Hepatocyte (in vitro differentiated cells): ENCODE results near the gene SNRNP70. TPM values are rescaled to one million over a fixed set of nuclear protein-coding genes. Genes with fewer than 3 reads are reported as not detected.
A peak's percentile ranks its signal among the peaks of the same experiment; 100 is the strongest.
"Not testable (repeated sequence)": the region's sequence is repeated elsewhere in the genome, so short reads cannot be mapped to it uniquely, and the experiment has no call there.

Experiments used
- DNase-seq: peaks from one replicate; pipeline ENCODE4 v3.0.0-alpha.2; 2016; ENCODE audit warnings: low spot score
- H2AFZ ChIP-seq: fragments of 200-600 bp; sonication (generic); 2 replicates; pipeline ENCODE4 v1.6.0; 2016; ENCODE audit warnings: antibody characterized with exemption, mild to moderate bottlenecking
- H3K27ac ChIP-seq: fragments of 200-600 bp; sonication (generic); 2 replicates; pipeline ENCODE4 v1.5.1; 2016; ENCODE audit warnings: mild to moderate bottlenecking
- H3K27me3 ChIP-seq: fragments of 200-600 bp; sonication (generic); 2 replicates; pipeline ENCODE4 v1.6.1; 2016
- H3K36me3 ChIP-seq: fragments of 200-600 bp; sonication (generic); replicated peaks from 2 replicates; pipeline ENCODE4 v1.5.1; 2016; ENCODE audit warnings: low read depth; ENCODE audit not compliant: insufficient read depth
- H3K4me1 ChIP-seq: fragments of 200-600 bp; sonication (generic); 2 replicates; pipeline ENCODE4 v1.5.1; 2016; ENCODE audit warnings: mild to moderate bottlenecking, moderate library complexity; ENCODE audit not compliant: insufficient read depth
- H3K4me2 ChIP-seq: fragments of 200-600 bp; sonication (generic); 2 replicates; pipeline ENCODE4 v1.6.0; 2016
- H3K4me3 ChIP-seq: fragments of 200-600 bp; sonication (generic); 2 replicates; pipeline ENCODE4 v1.5.1; 2016; ENCODE audit warnings: mild to moderate bottlenecking
- H3K79me2 ChIP-seq: fragments of 200-600 bp; sonication (generic); 2 replicates; pipeline ENCODE4 v1.6.0; 2017; ENCODE audit warnings: mild to moderate bottlenecking
- H3K9me2 ChIP-seq: fragments of 200-600 bp; sonication (generic); replicated peaks from 2 replicates; pipeline ENCODE4 v1.6.0; 2017; ENCODE audit warnings: mild to moderate bottlenecking; ENCODE audit not compliant: insufficient read depth
- H3K9me3 ChIP-seq: fragments of 200-600 bp; sonication (generic); 2 replicates; pipeline ENCODE4 v1.5.1; 2016; ENCODE audit warnings: low read depth, mild to moderate bottlenecking
- H4K20me1 ChIP-seq: fragments of 200-600 bp; sonication (generic); 2 replicates; pipeline ENCODE4 v1.6.0; 2016; ENCODE audit warnings: mild to moderate bottlenecking; ENCODE audit not compliant: insufficient read depth, poor library complexity, severe bottlenecking
- EZH2 ChIP-seq: fragments of 200-600 bp; sonication (generic); IDR thresholded peaks from 2 replicates; pipeline ENCODE4 v1.6.1; 2016; ENCODE audit warnings: antibody characterized with exemption, mild to moderate bottlenecking, borderline replicate concordance
- EZH2phosphoT487 ChIP-seq: fragments of 200-600 bp; sonication (generic); IDR thresholded peaks from one replicate; pipeline ENCODE4 v1.6.1; 2018; ENCODE audit warnings: antibody characterized with exemption, mild to moderate bottlenecking, low read depth, moderate library complexity; ENCODE audit not compliant: unreplicated experiment, severe bottlenecking
- WGBS: methylation state at CpG from one replicate; pipeline ENCODE4 v1.1.6; 2016; ENCODE audit warnings: low lambda C conversion rate; ENCODE audit errors: missing lambda C conversion rate; 5-methylcytosine and 5-hydroxymethylcytosine counted together
- polyA plus RNA-seq: library from polyadenylated mRNA; unstranded; fragments of >200 nt; fragmentation: Nextera tagmentation; extraction: Ambion mirVana; gene quantifications from 2 replicates; pipeline ENCODE4 v1.2.1, GENCODE V29; 2016
- total RNA-seq: library from RNA; depleted of rRNA; stranded (reverse); fragments of >200 nt; gene quantifications from 2 replicates; pipeline ENCODE4 v1.2.3, GENCODE V29; 2014
- TF ChIP-seq, protein P1 (sequence below): fragments of 200-600 bp; sonication (generic); IDR thresholded peaks from 2 replicates; pipeline ENCODE4 v1.5.1; 2016; ENCODE audit warnings: antibody characterized with exemption, mild to moderate bottlenecking; ENCODE audit not compliant: poor library complexity

Gene SNRNP70
- total and polyA plus RNA-seq, 2 experiments from 2014 or later = 190 to 248 TPM

DNA sequence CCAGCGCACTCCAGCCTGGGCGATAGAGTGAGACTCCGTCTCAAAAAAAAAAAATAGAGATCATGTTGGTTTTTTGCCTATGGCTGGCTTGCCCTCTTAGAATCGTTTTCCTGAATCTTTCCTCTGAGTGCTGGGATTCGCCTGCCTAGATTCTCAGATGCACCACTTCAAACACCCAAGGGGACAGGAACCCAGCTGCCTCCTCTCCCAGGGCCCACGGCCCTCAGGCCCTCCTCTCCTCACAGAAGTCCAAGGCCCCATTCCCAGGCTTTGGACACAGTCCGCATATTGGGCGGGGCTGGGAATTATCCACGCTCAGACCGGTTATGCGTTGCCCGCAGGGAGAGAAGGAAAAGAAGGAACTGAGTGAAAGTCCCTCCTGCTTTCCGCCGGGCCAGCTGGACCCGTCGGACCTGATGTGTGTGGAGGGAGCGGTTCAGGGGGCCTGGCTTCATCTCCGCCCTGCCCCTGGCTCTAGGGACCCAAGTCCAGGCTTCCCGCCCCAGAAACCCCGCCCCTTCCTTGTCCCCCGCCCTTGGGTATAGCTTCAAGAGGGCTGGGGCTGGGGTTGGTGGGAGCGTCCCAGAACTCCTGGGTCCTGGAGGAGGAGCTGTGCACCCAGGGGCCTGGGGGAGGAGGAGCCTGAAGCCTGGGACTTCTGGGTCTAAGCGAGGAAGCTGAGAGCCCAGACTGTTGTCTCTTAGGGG is 39.9 kb downstream of the SNRNP70 start:
- Histone ChIP-seq H3K4me1 (no peaks in the 10 kb centered on the region), H3K9me2 (no peaks in the 10 kb centered on the region), H3K36me3 (no peaks in the 10 kb centered on the region), H3K27me3 (peaks cover 7% of the 10 kb centered on the region), H3K9me3 (no peaks in the 10 kb centered on the region), H3K4me2 (peak overlapping the region; percentile 53), H4K20me1 (no peaks in the 10 kb centered on the region), H3K4me3 (no peak overlapping the region), H2AFZ (no peak overlapping the region), H3K27ac (no peak overlapping the region), H3K79me2 (no peaks in the 10 kb centered on the region)
- peak; percentile 59 for DNase-seq
- WGBS = 42% methylated on average over 23 of the region's 23 CpGs
- TF ChIP-seq EZH2phosphoT487 (no peak), EZH2 (no peak)
- TF ChIP-seq, protein P1, sequence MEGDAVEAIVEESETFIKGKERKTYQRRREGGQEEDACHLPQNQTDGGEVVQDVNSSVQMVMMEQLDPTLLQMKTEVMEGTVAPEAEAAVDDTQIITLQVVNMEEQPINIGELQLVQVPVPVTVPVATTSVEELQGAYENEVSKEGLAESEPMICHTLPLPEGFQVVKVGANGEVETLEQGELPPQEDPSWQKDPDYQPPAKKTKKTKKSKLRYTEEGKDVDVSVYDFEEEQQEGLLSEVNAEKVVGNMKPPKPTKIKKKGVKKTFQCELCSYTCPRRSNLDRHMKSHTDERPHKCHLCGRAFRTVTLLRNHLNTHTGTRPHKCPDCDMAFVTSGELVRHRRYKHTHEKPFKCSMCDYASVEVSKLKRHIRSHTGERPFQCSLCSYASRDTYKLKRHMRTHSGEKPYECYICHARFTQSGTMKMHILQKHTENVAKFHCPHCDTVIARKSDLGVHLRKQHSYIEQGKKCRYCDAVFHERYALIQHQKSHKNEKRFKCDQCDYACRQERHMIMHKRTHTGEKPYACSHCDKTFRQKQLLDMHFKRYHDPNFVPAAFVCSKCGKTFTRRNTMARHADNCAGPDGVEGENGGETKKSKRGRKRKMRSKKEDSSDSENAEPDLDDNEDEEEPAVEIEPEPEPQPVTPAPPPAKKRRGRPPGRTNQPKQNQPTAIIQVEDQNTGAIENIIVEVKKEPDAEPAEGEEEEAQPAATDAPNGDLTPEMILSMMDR = no peak

DNA sequence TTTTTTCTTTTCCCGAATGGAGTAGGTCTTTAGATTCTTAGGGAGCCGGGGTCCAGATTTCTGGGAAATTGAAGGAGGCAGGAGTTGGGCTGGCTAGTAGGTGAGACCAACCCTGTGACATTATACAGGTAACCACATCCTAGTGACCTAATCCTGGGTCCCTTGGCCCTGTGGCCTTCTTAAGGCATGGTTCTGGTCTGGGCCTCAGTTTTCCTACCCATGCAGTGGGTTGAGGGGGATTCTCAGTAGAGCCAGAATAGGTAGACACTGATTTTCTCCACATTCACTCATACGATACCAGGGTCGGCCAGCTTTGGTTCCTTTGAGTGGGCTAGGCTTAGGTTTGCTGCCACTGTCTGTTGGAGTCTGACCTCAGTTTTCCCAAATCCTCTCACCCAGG is 41.3 kb downstream of the SNRNP70 start:
- no peak overlapping the region for H2AFZ ChIP-seq
- H3K4me3 ChIP-seq = no peak overlapping the region
- no peak overlapping the region for H3K4me2 ChIP-seq
- 70% methylated on average over 4 of the region's 4 CpGs for WGBS
- no peak overlapping the region for H3K27ac ChIP-seq
- no peaks in the 10 kb centered on the region for H3K4me1 ChIP-seq
- H3K9me2 ChIP-seq = no peaks in the 10 kb centered on the region
- no peaks in the 10 kb centered on the region for H3K36me3 ChIP-seq
- TF ChIP-seq EZH2 (no peak), EZH2phosphoT487 (no peak)
- TF ChIP-seq, protein P1 = no peak
- no peaks in the 10 kb centered on the region for H3K9me3 ChIP-seq
- H3K79me2 ChIP-seq = no peaks in the 10 kb centered on the region
- DNase-seq = no peak
- H4K20me1 ChIP-seq = no peaks in the 10 kb centered on the region
- no peaks in the 10 kb centered on the region for H3K27me3 ChIP-seq

DNA sequence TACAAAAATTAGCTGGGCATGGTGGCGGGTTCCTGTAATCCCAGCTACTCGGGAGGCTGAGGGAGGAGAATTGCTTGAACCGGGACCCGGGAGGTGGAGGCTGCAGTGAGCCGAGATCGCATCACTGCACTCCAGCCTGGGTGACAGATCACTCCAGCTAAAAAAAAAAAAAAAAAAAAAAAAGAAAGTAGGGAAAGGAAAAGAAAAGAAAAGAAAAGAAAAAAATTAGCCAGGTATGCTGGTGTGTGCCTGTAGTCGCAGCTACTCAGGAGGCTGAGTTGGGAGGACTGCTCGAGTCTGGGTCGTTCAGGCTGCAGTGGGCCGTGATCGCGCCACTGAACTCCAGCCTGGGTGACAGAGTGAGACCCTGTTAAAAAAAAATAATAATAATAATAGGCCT is 42.0 kb downstream of the SNRNP70 start:
- H3K27ac ChIP-seq, H3K27me3 ChIP-seq, H3K9me2 ChIP-seq, H3K36me3 ChIP-seq, H3K79me2 ChIP-seq, H2AFZ ChIP-seq, H3K4me1 ChIP-seq, DNase-seq, H3K4me3 ChIP-seq, H4K20me1 ChIP-seq, H3K9me3 ChIP-seq: not testable (repeated sequence)
- WGBS = over 99% methylated on average over 12 of the region's 12 CpGs
- H3K4me2 ChIP-seq = peak overlapping the region; percentile 73

DNA sequence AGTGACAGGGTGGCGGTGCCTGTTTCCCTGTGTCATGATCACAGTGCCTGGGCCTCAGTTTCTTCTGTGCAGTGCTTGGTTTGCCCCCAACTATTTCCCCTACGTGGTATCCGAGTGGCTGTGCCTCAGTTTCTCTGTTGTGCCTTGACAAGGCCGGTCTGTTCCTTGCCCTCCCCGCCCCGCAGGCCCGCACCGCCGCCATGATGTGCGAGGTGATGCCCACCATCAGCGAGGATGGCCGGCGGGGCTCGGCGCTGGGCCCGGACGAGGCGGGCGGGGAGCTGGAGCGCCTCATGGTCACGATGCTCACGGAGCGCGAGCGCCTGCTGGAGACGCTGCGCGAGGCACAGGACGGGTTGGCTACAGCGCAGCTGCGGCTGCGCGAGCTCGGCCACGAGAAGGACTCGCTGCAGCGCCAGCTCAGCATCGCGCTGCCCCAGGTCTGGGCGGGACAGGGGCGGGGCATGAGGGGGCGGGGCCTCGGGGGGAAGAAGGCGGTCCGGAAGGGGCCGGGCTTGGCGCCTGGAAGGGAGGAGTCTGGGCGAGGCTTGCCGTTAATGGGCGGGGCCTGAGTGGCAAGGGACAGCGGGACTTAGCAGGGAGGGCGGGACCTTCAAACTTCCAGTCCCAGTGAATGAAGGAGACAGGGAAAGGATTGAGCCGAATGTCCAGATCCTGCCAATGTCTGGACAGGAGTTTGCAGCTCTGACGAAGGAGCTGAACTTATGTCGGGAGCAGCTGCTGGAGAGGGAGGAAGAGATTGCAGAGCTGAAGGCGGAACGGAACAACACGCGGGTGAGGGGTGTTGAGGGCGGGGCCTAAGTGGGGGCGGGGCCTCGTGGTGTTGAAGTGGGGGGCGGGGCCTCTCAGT is 42.7 kb downstream of the SNRNP70 start:
- Histone ChIP-seq H3K4me1 (no peaks in the 10 kb centered on the region), H3K27ac (peak overlapping the region; percentile 76), H3K27me3 (no peaks in the 10 kb centered on the region), H3K9me2 (no peaks in the 10 kb centered on the region), H3K9me3 (no peaks in the 10 kb centered on the region), H3K36me3 (no peaks in the 10 kb centered on the region), H3K79me2 (no peaks in the 10 kb centered on the region), H3K4me3 (no peak overlapping the region), H3K4me2 (peak overlapping the region; percentile 79), H4K20me1 (no peaks in the 10 kb centered on the region), H2AFZ (peak overlapping the region; percentile 49)
- TF ChIP-seq EZH2phosphoT487 = no peak
- TF ChIP-seq, protein P1 = no peak
- TF ChIP-seq EZH2 = no peak
- WGBS = 10% methylated on average over 31 of the region's 63 CpGs
- peak; percentile 98 for DNase-seq
